Lung (tissue), 12 donors: ENCODE results near the gene HDAC8. TPM values are rescaled to one million over a fixed set of nuclear protein-coding genes. Genes with fewer than 3 reads are reported as not detected.

Source experiments
- ATAC-seq: fragments of 200-7000 bp; cut with Tn5 transposase; one replicate; pipeline ENCODE4 v1.9.1; 2020; ENCODE audit warnings: moderate number of reproducible peaks; ENCODE audit not compliant: insufficient read depth, low FRiP score
- DNase-seq, 3 donors: peaks; one replicate each; pipeline ENCODE4 v3.0.0-alpha.2; 2013 to 2017
- H3K27ac ChIP-seq, 2 donors: one replicate each; pipeline ENCODE4 v1.5.1; 2013; ENCODE audit warnings: mild to moderate bottlenecking in 2 of 2, moderate library complexity in 2 of 2, control low read depth in 1 of 2, inconsistent platforms in 1 of 2, low read depth in 1 of 2, low read length in 1 of 2
- H3K27me3 ChIP-seq, 3 donors: one replicate each; pipeline ENCODE4 v1.5.1; 2013; ENCODE audit warnings: low read length in 2 of 3; ENCODE audit not compliant: control insufficient read depth in 3 of 3, insufficient read depth in 3 of 3
- H3K36me3 ChIP-seq, 4 donors: one replicate each; pipeline ENCODE4 v1.5.1; 2013; ENCODE audit warnings: low read length in 4 of 4, mild to moderate bottlenecking in 1 of 4, moderate library complexity in 1 of 4; ENCODE audit not compliant: control insufficient read depth in 4 of 4, insufficient read depth in 4 of 4
- H3K4me1 ChIP-seq, 5 donors: one replicate each; pipeline ENCODE4 v1.5.1; 2013; ENCODE audit warnings: low read length in 5 of 5, mild to moderate bottlenecking in 2 of 5, moderate library complexity in 1 of 5; ENCODE audit not compliant: control insufficient read depth in 5 of 5, insufficient read depth in 5 of 5
- H3K4me3 ChIP-seq: one replicate; pipeline ENCODE4 v1.5.1; 2013; ENCODE audit warnings: mild to moderate bottlenecking, control low read depth, moderate library complexity
- H3K9ac ChIP-seq, 2 donors: one replicate each; pipeline ENCODE4 v1.5.1; 2013; ENCODE audit warnings: low read length in 2 of 2, control low read depth in 1 of 2; ENCODE audit not compliant: insufficient read depth in 1 of 2
- H3K9me3 ChIP-seq, 4 donors: one replicate each; pipeline ENCODE4 v1.5.1; 2013; ENCODE audit warnings: low read length in 3 of 4, mild to moderate bottlenecking in 1 of 4, moderate library complexity in 1 of 4; ENCODE audit not compliant: control insufficient read depth in 4 of 4, insufficient read depth in 3 of 4
- WGBS, 2 donors: extraction: QIAGEN DNeasy Blood & Tissue Kit; methylation state at CpG; one replicate each; pipeline ENCODE4 v1.1.7; 2013; 5-methylcytosine and 5-hydroxymethylcytosine counted together
- polyA plus RNA-seq, 2 donors: library from polyadenylated mRNA; stranded (reverse); fragments of 200-250 nt; gene quantifications; one replicate each; pipeline ENCODE4 v1.2.1, GENCODE V29; 2013
- total RNA-seq, 2 donors: library from RNA; depleted of rRNA in 1 of 2; stranded (reverse); fragments of >200 nt in 1 of 2; gene quantifications; one replicate each; pipeline ENCODE4 v1.2.1, GENCODE V29; 2014 to 2021
- TF ChIP-seq, protein P1 (sequence below): IDR thresholded peaks from 2 replicates; pipeline ENCODE4 v1.5.1; 2012; ENCODE audit warnings: mild to moderate bottlenecking; ENCODE audit errors: control extremely low read depth, extremely low read depth
- donor health status: control.
- donor health status: control.
- donor health status: Bipolar disorder and iron deficiency.
- donor health status: healthy.
- donor health status: DM: yes; HTN: yes; CAD: no.

Gene HDAC8
- total and polyA plus RNA-seq, 4 donors: 17.4 to 60.6 (median 38.5) TPM

DNA sequence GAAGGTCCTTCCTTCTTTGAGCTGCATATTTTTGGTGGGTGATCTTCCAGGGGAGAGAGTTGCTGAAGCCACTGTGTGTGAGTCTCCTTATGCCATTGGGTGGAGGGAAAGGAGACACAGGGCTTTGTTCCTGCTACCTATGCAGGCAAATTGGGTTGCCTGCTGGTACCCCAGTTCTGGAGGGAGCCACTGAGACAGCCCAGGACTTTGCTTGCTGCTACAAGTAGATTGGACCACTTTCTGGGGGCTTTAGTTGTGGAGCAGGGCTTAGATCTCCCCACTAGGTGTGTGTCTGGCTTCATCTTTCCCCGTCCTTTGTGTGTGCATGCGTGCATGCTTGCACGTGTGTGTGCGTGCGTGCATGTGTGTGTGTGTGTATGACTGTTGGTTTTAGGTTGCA lies 276.9 kb downstream of the HDAC8 start:
- 84 to 93% methylated on average over 5 of the region's 5 CpGs for WGBS, 2 donors
- H3K4me1 ChIP-seq: no peaks in the 10 kb centered on the region
- peaks cover 0 to 37% (median 28%) of the 10 kb centered on the region in 3 donors for H3K27me3 ChIP-seq
- H3K4me3 ChIP-seq: no peak overlapping the region
- TF ChIP-seq, protein P1, sequence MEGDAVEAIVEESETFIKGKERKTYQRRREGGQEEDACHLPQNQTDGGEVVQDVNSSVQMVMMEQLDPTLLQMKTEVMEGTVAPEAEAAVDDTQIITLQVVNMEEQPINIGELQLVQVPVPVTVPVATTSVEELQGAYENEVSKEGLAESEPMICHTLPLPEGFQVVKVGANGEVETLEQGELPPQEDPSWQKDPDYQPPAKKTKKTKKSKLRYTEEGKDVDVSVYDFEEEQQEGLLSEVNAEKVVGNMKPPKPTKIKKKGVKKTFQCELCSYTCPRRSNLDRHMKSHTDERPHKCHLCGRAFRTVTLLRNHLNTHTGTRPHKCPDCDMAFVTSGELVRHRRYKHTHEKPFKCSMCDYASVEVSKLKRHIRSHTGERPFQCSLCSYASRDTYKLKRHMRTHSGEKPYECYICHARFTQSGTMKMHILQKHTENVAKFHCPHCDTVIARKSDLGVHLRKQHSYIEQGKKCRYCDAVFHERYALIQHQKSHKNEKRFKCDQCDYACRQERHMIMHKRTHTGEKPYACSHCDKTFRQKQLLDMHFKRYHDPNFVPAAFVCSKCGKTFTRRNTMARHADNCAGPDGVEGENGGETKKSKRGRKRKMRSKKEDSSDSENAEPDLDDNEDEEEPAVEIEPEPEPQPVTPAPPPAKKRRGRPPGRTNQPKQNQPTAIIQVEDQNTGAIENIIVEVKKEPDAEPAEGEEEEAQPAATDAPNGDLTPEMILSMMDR: no peak
- no peak overlapping the region for H3K9ac ChIP-seq
- DNase-seq: no peak
- H3K9me3 ChIP-seq: no peaks in the 10 kb centered on the region
- H3K27ac ChIP-seq: no peak overlapping the region
- no peak for ATAC-seq
- no peaks in the 10 kb centered on the region for H3K36me3 ChIP-seq

DNA sequence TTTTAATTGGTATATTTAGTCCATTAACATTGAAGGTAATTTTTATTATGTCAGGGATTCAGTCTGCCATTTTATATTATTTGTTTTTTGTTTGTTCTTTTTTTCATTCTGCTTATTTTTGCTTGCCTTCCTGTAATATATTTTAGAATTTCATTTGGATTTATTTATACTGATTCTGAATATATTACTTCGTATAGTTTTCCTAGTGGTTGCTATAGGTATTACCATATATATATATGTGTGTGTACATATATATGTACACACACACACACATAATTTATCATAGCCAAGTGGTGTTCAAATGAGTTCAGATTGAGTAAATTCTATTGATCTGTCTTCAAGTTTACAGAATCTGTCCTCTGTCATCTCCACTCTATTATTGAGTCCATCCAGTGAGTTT lies 278.1 kb downstream of the HDAC8 start:
- H3K4me1 ChIP-seq: no peaks in the 10 kb centered on the region
- H3K4me3 ChIP-seq: no peak overlapping the region
- no peaks in the 10 kb centered on the region for H3K36me3 ChIP-seq
- TF ChIP-seq, protein P1: no peak
- H3K9ac ChIP-seq: no peak overlapping the region
- 26 to 31% methylated on average over 1 of the region's 1 CpG for WGBS, 2 donors
- peaks cover 0 to 25% (median 23%) of the 10 kb centered on the region in 3 donors for H3K27me3 ChIP-seq
- H3K27ac ChIP-seq: no peak overlapping the region
- no peak for ATAC-seq
- DNase-seq: no peak
- no peaks in the 10 kb centered on the region for H3K9me3 ChIP-seq

DNA sequence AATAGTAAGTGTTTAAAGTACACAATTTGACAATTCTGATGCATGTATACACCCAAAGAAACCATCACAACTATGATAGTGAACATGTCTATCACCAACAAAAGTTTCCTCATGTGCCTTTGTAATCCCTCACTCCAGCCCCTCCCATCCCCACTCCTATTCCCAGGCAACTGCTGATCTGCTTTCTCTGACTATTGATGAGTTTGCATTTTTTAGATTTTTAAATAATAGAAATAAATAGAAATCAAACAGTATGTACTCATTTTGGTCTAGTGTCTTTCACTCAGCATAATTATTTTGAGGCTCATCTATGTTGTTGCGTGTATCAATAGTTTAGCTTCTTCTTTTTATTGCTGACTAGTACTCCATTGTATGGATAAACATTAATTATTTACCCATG lies 290.3 kb downstream of the HDAC8 start:
- H3K36me3 ChIP-seq: no peaks in the 10 kb centered on the region
- DNase-seq (no peak), ATAC-seq (no peak)
- H3K9me3 ChIP-seq: no peaks in the 10 kb centered on the region
- no peak overlapping the region for H3K4me3 ChIP-seq
- H3K27me3 ChIP-seq: peaks cover 0 to 37% (median 6%) of the 10 kb centered on the region in 3 donors
- WGBS, 2 donors: 97 to 100% methylated on average over 1 of the region's 1 CpG
- no peaks in the 10 kb centered on the region for H3K4me1 ChIP-seq
- no peak overlapping the region for H3K27ac ChIP-seq
- TF ChIP-seq, protein P1: no peak
- no peak overlapping the region for H3K9ac ChIP-seq

DNA sequence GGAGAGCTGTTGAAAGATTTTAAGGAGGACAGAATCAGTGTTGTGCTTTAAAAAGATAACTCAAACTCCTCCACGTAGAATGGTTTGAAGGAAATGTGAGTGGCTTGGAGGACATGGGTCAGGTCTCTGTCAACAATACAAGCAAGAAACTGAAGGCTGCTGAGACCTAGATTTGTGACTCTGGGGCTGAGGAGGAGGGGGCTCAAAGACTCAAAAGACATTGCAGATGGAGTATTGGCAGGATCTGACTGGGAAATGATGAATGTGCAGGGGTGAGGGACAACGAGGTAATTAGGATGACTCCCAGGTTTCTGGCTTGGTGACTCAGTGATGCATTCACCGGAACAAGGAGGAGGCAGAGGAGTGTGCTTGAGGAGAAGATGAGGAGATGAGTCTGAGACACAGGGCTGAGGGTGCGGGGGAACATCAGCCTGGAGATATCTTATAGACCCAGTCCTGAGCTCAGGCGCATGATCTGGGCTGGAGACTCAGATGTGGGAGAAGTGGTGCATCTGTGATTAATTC lies 292.3 kb downstream of the HDAC8 start:
- no peak overlapping the region for H3K9ac ChIP-seq
- peaks cover 0 to 14% (median 6%) of the 10 kb centered on the region in 4 donors for H3K36me3 ChIP-seq
- H3K27me3 ChIP-seq: peaks cover 0 to 32% (median 2%) of the 10 kb centered on the region in 3 donors
- TF ChIP-seq, protein P1: no peak
- H3K9me3 ChIP-seq: no peaks in the 10 kb centered on the region
- H3K4me3 ChIP-seq: no peak overlapping the region
- 67 to 70% methylated on average over 5 of the region's 5 CpGs for whole genome bisulfite sequencing, 2 donors
- ATAC-seq: no peak
- DNase-seq: no peak
- H3K4me1 ChIP-seq: peaks cover 0 to 12% (median 0%) of the 10 kb centered on the region in 5 donors
- no peak overlapping the region for H3K27ac ChIP-seq
